ENCODE results near the gene NUDT8.
"Not testable (repeated sequence)": the region's sequence is repeated elsewhere in the genome, so short reads cannot be mapped to it uniquely, and the experiment has no call there.

NUDT8 gene

DNA sequence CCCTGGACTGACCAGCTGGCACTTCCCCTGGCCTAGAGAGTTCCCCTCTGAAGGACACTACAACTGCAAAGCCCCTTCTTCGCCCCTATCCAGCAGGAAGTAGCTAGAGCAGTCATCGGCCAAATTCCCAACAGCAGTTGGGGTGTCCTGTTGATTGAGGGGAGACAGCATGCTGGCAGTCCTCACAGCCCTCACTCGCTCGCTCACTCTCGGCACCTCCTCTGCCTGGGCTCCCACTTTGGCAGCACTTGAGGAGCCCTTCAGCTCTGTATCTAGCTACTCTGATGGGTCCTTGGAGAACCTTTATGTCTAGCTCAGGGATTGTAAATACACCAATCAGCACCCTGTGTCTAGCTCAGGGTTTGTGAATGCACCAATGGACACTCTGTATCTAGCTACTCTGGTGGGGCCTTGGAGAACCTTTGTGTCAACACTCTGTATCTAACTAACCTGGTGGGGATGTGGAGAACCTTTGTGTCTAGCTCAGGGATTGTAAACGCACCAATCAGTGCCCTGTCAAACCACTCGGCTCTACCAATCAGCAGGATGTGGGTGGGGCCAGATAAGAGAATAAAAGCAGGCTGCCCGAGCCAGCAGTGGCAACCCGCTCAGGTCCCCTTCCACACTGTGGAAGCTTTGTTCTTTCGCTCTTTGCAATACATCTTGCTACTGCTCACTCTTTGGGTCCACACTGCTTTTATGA is 3.5 kb downstream of the NUDT8 start:
- DNase-seq: not testable (repeated sequence)

- not testable (repeated sequence) for DNase-seq
Measured at GRCh38 chr11:67623795-67624194, 5.9 kb downstream of the NUDT8 start.

DNA sequence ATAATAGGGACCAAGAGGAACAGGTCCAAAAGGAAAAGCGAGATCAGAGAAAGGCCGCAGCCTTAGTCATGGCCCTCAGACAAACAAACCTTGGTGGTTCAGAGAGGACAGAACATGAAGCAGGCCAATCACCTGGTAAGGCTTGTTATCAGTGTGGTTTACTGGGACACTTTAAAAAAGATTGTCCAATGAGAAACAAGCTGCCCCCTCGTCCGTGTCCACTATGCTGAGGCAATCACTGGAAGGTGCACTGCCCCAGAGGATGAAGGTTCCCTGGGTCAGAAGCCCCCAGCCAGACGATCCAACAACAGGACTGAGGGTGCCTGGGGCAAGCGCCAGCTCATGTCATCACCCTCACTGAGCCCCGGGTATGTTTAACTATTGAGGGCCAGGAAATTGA is 6.8 kb downstream of the NUDT8 start:
- not testable (repeated sequence) for DNase-seq

GRCh38 chr11:67621928-67622327 is 7.8 kb downstream of the NUDT8 start:
- DNase-seq: not testable (repeated sequence)

- DNase-seq: peak; percentile 45
Measured at GRCh38 chr11:67620621-67621020, 9.1 kb downstream of the NUDT8 start.

DNA sequence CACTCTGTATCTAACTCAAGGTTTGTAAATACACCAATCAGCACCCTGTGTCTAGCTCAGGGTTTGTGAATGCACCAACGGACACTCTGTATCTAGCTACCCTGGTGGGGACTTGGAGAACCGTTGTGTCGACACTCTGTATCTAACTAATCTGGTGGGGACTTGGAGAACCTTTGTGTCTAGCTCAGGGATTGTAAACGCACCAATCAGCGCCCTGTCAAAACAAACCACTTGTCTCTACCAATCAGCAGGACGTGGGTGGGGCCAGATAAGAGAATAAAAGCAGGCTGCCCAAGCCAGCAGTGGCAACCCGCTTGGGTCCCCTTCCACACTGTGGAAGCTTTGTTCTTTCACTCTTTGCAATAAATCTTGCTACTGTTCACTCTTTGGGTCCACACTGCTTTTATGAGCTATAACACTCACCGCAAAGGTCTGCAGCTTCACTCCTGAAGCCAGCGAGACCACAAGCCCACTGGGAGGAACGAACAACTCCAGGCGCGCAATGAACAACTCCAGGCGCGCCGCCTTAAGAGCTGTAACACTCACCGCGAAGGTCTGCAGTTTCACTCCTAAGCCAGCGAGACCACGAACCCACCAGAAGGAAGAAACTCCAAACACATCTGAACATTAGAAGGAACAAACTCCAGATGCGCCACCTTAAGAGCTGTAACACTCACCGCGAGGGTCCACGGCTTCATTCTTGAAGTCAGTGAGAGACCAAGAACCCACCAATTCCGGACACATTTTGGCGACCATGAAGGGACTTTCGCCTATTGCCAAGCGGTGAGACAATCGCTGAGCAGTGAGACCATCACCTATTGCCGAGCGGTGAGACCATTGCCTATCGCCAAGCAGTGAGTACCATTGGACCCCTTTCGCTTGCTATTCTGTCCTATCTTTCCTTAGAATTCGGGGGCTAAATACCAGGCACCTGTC is 9.8 kb downstream of the NUDT8 start:
- peak; percentile 7 for DNase-seq

GRCh38 chr11:67618901-67619659 is 10.7 kb downstream of the NUDT8 start:
- DNase-seq: not testable (repeated sequence)

DNA sequence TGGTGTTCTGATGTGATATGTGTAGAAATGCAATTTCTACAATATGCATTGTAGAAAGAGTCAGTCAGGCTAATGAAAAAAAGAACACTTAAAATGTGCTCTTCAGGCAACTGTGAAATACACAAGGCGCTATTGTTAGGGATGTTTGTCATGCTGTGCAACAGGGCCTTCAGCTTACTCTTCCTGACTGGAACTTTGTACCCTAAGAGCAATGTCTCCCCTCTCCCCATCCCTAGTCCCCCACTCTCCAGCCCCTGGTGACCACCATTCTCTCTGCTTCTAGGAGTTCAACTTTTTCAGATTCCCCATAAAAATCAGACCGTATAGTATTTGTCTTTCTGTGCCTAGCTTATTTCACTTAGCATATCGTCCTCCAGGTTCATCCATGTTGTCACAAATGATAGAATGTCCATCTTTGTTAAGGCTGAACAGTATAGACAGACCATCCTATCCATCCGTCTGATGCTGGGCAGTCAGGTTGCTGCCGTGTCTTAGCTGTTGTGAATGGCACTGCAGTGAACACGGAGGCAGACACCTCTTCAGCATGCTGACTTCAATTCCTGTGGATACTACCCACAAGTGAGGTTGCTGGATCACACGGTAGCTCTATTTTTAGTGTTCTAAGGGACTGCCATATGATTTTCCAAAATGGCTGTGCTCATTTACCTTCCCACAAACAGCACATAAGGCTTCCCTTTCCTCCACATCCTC is 12.3 kb downstream of the NUDT8 start:
- DNase-seq: no peak

GRCh38 chr11:67616431-67617242 is 13.1 kb downstream of the NUDT8 start:
- no peak for DNase-seq

- DNase-seq: no peak
Measured at GRCh38 chr11:67615728-67616430, 13.9 kb downstream of the NUDT8 start.

GRCh38 chr11:67614730-67615714 is 14.7 kb downstream of the NUDT8 start:
- DNase-seq: peak; percentile 5

DNA sequence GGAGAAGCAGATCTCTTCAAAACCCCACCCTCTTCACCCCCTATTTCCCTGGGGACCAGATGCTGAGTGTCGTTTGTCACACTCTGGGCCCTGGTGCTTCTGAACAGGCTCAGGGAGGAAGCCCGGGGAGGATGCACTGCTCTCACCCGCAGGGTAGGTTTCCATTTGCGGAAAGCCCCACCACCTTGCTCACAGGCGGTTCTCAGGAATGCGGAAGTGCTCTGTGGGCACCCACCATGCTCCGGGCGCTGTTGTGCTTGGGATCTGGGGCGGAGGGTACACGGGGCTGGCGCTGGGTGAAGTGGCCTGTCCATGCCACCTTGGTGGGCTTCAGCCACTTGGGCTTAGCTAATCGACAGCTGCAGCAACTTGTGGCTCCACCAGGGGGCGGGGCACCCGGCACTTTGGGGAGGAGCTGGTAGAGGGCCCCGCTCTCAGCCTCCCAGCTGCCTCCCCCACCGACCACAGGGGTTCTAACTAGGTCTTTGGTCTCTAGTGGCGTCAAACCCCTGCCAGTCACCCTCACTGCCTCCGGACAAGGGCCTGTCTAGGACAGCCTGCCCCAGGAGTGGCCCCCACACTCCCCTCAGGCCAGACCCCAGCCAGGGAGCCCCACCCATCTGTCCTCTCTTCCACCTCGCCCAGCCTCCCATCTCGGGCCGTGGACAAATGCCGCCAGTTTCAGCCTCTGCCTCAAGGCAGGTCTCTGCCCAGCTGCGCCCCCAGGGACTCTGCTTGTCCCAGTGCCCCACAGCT is 15.6 kb downstream of the NUDT8 start:
- no peak for DNase-seq

DNA sequence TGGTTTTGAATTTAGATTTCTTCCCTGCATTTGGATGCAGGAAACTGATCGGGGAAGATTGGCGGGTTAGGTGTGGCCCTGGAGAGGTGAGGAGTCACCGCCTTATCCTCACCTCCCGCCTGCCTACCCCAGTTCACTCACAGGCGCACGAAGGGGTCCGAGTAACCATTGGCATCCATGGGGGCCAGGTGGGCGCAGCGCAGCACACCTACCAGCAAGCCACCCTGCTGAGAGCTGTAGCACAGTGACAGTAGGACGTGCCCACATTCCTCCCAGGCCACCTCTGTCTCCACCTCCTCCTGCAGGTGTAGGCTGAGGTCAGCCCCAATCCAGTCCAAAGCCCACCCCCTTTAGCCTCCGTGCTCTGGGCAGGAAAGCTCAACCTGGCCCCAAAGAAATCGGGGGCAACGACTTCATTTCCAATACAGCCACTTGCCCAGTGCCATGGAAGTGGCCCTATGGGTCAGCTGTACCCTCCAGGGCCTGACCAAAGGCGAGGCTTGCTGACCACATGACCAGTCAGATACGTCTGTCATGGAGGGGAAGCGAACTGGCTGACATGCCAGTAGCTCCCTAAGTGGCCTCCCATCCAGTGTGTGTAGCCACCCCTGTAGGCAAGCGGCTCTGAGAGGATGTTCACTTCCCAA is 16.3 kb downstream of the NUDT8 start:
- DNase-seq: no peak

- no peak for DNase-seq
Measured at GRCh38 chr11:67612751-67613150, 17.0 kb downstream of the NUDT8 start.

DNA sequence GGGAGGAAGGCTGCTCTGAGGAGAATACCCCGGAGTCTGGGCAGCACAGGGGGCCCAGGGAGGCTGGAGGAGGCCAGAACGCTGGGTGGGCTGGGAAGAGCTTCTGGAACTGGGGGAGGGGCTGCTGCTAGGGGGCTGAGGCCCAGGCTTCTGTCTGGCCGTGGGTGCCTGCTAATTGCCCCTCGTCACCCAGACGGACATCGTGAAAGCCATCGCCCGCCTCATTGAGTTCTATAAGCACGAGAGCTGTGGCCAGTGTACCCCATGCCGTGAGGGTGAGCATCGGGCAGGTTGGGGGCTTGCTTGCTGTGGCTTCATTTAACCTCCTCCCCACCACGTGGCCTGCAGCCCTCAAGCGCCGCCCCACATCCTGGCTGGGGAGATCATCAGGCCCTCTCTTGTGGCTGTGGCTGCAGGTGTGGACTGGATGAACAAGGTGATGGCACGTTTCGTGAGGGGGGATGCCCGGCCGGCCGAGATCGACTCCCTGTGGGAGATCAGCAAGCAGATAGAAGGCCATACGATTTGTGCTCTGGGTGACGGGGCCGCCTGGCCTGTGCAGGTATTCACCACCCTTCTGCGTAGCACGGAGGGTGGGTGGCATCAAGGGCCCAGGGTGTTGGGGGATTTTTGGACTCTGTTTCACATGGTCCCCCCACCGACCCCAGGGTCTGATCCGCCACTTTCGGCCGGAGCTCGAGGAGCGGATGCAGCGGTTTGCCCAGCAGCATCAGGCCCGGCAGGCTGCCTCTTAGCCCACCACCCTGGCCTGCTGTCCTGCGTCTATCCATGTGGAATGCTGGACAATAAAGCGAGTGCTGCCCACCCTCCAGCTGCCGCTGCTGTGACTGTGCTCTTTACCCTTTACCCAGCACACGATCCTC is 17.8 kb downstream of the NUDT8 start:
- no peak for DNase-seq

- DNase-seq: no peak
Measured at GRCh38 chr11:67611165-67611564, 18.6 kb downstream of the NUDT8 start.

DNA sequence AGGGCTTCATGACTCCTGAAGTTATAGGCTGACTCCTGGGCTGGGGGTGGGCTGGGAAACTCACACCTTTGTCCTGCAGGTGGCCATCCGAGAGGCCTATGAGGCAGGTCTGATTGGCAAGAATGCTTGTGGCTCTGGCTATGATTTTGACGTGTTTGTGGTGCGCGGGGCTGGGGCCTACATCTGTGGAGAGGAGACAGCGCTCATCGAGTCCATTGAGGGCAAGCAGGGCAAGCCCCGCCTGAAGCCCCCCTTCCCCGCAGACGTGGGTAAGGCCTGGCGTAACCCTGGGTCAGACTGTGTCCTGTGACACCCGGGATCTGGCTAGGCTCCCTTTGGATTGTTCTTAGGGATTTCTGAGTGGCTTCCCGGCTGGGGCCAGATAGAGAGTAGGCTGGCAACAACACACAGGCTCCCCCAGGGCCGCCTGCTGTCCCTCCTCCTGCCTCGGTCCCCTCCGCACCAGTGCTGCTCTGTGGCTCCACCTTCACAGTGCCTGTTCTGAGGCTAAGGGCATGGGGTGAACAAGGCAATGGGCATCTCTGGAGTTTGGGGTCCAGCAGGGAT is 19.4 kb downstream of the NUDT8 start:
- no peak for DNase-seq

All from NCI-H748 treated with DMSO at 0.1 percent for 48 hours (cell line).